Effector memory CD4-positive, alpha-beta T cell (primary cell): ENCODE measurements around the gene RBCK1.
"Not testable (repeated sequence)": the region's sequence is repeated elsewhere in the genome, so short reads cannot be mapped to it uniquely, and the experiment has no call there.

Source experiments
- DNase-seq, 3 donors: peaks; one replicate each; pipeline ENCODE4 v3.0.0-alpha.2; 2020
- H3K27ac ChIP-seq: 2 replicates; pipeline ENCODE4 v1.7.0; 2013; ENCODE audit warnings: mild to moderate bottlenecking, low read length, moderate library complexity; ENCODE audit not compliant: insufficient read depth, poor library complexity, severe bottlenecking
- H3K27me3 ChIP-seq: replicated peaks from 2 replicates; pipeline ENCODE4 v1.7.0; 2013; ENCODE audit warnings: mild to moderate bottlenecking, low read length; ENCODE audit not compliant: insufficient read depth, control insufficient read depth, poor library complexity, severe bottlenecking
- H3K36me3 ChIP-seq: 2 replicates; pipeline ENCODE4 v1.7.0; 2013; ENCODE audit warnings: mild to moderate bottlenecking, low read length, moderate library complexity; ENCODE audit not compliant: control insufficient read depth, insufficient read depth
- H3K4me1 ChIP-seq: 2 replicates; pipeline ENCODE4 v1.7.0; 2013; ENCODE audit warnings: low read length, mild to moderate bottlenecking; ENCODE audit not compliant: control insufficient read depth, insufficient read depth, poor library complexity, severe bottlenecking
- H3K4me3 ChIP-seq: 2 replicates; pipeline ENCODE4 v1.7.0; 2013; ENCODE audit warnings: low read length, low read depth, mild to moderate bottlenecking; ENCODE audit not compliant: insufficient read depth, poor library complexity, severe bottlenecking
- H3K9me3 ChIP-seq: 2 replicates; pipeline ENCODE4 v1.7.0; 2013; ENCODE audit warnings: mild to moderate bottlenecking, low read length, moderate library complexity; ENCODE audit not compliant: control insufficient read depth

RBCK1 gene

GRCh38 chr20:367486-367887 lies 40.6 kb upstream of the RBCK1 start:
- no peaks in the 10 kb centered on the region for H3K36me3 ChIP-seq
- DNase-seq = no peak
- no peak overlapping the region for H3K27ac ChIP-seq
- no peaks in the 10 kb centered on the region for H3K27me3 ChIP-seq
- H3K9me3 ChIP-seq = no peaks in the 10 kb centered on the region
- H3K4me1 ChIP-seq = peaks cover 13% of the 10 kb centered on the region
- no peak overlapping the region for H3K4me3 ChIP-seq

- H3K4me1 ChIP-seq = peaks cover 13% of the 10 kb centered on the region
- H3K9me3 ChIP-seq = no peaks in the 10 kb centered on the region
- no peak for DNase-seq
- H3K27me3 ChIP-seq = no peaks in the 10 kb centered on the region
- H3K27ac ChIP-seq = no peak overlapping the region
- H3K4me3 ChIP-seq = no peak overlapping the region
- H3K36me3 ChIP-seq = no peaks in the 10 kb centered on the region
Observed at GRCh38 chr20:368915-369314, 39.2 kb upstream of the RBCK1 start.

GRCh38 chr20:370151-370600 lies 37.9 kb upstream of the RBCK1 start:
- DNase-seq = no peak
- no peaks in the 10 kb centered on the region for H3K27me3 ChIP-seq
- peaks cover 13% of the 10 kb centered on the region for H3K4me1 ChIP-seq

GRCh38 chr20:370977-371754 lies 36.9 kb upstream of the RBCK1 start:
- Histone ChIP-seq H3K4me1 (peaks cover 8% of the 10 kb centered on the region), H3K36me3 (no peaks in the 10 kb centered on the region), H3K9me3 (no peaks in the 10 kb centered on the region), H3K4me3 (no peak overlapping the region), H3K27ac (no peak overlapping the region), H3K27me3 (no peaks in the 10 kb centered on the region)
- DNase-seq = no peak

More at GRCh38 chr20:370151-370600, 37.9 kb upstream of the RBCK1 start:
- Histone ChIP-seq H3K27ac (no peak overlapping the region), H3K9me3 (no peaks in the 10 kb centered on the region), H3K36me3 (no peaks in the 10 kb centered on the region), H3K4me3 (no peak overlapping the region)

- no peak overlapping the region for H3K4me3 ChIP-seq
- H3K27me3 ChIP-seq = no peaks in the 10 kb centered on the region
- no peaks in the 10 kb centered on the region for H3K36me3 ChIP-seq
- no peaks in the 10 kb centered on the region for H3K9me3 ChIP-seq
- no peak for DNase-seq
- no peak overlapping the region for H3K27ac ChIP-seq
- H3K4me1 ChIP-seq = peaks cover 4% of the 10 kb centered on the region
Observed at GRCh38 chr20:371755-372542, 36.1 kb upstream of the RBCK1 start.

- H3K27ac ChIP-seq, H3K27me3 ChIP-seq, DNase-seq, H3K36me3 ChIP-seq, H3K4me3 ChIP-seq, H3K4me1 ChIP-seq, H3K9me3 ChIP-seq: not testable (repeated sequence)
Observed at GRCh38 chr20:372543-373082, 35.5 kb upstream of the RBCK1 start.

- H3K27ac ChIP-seq = no peak overlapping the region
- H3K9me3 ChIP-seq = no peaks in the 10 kb centered on the region
- no peak overlapping the region for H3K4me3 ChIP-seq
- no peak for DNase-seq
- no peaks in the 10 kb centered on the region for H3K27me3 ChIP-seq
- H3K4me1 ChIP-seq = peaks cover 4% of the 10 kb centered on the region
- no peaks in the 10 kb centered on the region for H3K36me3 ChIP-seq
Observed at GRCh38 chr20:373171-373890, 34.8 kb upstream of the RBCK1 start.

GRCh38 chr20:375265-375889 lies 32.7 kb upstream of the RBCK1 start:
- H3K9me3 ChIP-seq = no peaks in the 10 kb centered on the region
- H3K27me3 ChIP-seq = no peaks in the 10 kb centered on the region
- no peaks in the 10 kb centered on the region for H3K36me3 ChIP-seq
- H3K4me3 ChIP-seq = no peak overlapping the region
- DNase-seq = no peak
- peaks cover 4% of the 10 kb centered on the region for H3K4me1 ChIP-seq
- no peak overlapping the region for H3K27ac ChIP-seq

- Histone ChIP-seq H3K27me3 (no peaks in the 10 kb centered on the region), H3K36me3 (no peaks in the 10 kb centered on the region), H3K9me3 (no peaks in the 10 kb centered on the region), H3K27ac (no peak overlapping the region), H3K4me3 (no peak overlapping the region), H3K4me1 (peaks cover 4% of the 10 kb centered on the region)
- DNase-seq = no peak
Observed at GRCh38 chr20:376089-376488, 32.0 kb upstream of the RBCK1 start.
